Urinary bladder (tissue), 4 donors: Measurements from ENCODE around the gene KLF3. TPM values are rescaled to one million over a fixed set of nuclear protein-coding genes. Genes with fewer than 3 reads are reported as not detected.

Source experiments
- DNase-seq: peaks from one replicate; pipeline ENCODE4 v3.0.0-alpha.2; 2015; ENCODE audit errors: extremely low spot score
- H3K27ac ChIP-seq: one replicate; pipeline ENCODE4 v1.5.1; 2013; ENCODE audit warnings: low read depth, mild to moderate bottlenecking, moderate library complexity
- H3K36me3 ChIP-seq: one replicate; pipeline ENCODE4 v1.6.1; 2013; ENCODE audit warnings: mild to moderate bottlenecking, moderate library complexity; ENCODE audit not compliant: insufficient read depth
- H3K4me1 ChIP-seq: one replicate; pipeline ENCODE4 v1.6.1; 2013; ENCODE audit warnings: mild to moderate bottlenecking, moderate library complexity; ENCODE audit not compliant: insufficient read depth
- H3K4me3 ChIP-seq: one replicate; pipeline ENCODE4 v1.5.1; 2013; ENCODE audit warnings: low read depth, low read length
- WGBS: extraction: QIAGEN DNeasy Blood & Tissue Kit; methylation state at CpG from one replicate; pipeline ENCODE4 v1.1.7; 2013; 5-methylcytosine and 5-hydroxymethylcytosine counted together
- polyA plus RNA-seq: library from polyadenylated mRNA; stranded (reverse); fragments of 200-250 nt; gene quantifications from one replicate; pipeline ENCODE4 v1.2.3, GENCODE V29; 2013
- total RNA-seq: library from RNA; depleted of rRNA; stranded (reverse); fragments of >200 nt; gene quantifications from one replicate; pipeline ENCODE4 v1.2.3, GENCODE V29; 2014
- donor health status: healthy with polysubstance abuse.
- donor health status: healthy.

The KLF3 gene
- total and polyA plus RNA-seq, 2 donors, result 25.7 to 65.0 TPM

DNA sequence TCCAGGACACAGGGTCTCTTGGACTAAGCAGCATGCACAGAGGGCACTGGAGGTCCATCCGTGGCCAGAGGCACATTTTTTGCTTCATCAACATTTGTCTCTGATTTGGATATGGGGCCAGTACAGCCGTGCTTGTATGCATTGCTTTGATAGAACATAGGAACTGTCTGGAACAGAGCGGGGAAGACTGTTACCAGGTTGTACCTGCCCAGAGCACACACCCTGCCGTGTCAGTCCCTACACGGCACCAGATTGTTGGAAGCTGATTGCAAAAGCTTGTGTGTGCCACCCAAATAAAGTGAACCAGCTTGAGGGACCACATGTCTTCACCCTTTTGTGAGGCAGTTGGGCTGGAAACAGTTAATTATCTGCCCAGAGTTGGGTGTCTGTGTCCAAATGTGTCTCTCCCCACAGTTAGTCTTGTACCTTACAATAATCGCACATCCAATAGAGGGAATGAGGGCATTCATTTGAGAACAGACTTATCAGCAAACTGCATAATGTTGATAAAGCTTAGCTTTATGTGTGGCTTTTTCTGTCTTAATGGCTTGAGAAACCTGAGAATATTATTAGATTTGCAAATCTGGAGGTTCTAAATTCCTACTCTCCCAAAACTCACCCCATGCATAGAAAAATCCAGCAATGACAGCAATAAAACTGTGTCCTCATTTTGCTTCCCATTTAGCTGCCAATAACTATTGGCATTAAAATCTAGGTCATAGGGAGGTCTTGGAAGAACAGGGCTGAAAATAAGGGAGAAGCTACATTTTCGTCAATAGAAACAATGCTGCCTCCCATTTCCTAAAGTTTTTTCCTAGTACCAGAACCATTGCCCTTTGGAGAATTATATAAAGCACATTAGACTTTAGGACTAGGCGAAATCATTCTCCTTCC lies 21.2 kb downstream of the KLF3 start:
- H3K36me3 ChIP-seq, result peaks cover 3% of the 10 kb centered on the region
- WGBS, result 54% methylated on average over 8 of the region's 8 CpGs
- H3K27ac ChIP-seq, result no peak overlapping the region
- H3K4me1 ChIP-seq, result peaks cover 2% of the 10 kb centered on the region
- no peak overlapping the region for H3K4me3 ChIP-seq
- DNase-seq, result no peak

DNA sequence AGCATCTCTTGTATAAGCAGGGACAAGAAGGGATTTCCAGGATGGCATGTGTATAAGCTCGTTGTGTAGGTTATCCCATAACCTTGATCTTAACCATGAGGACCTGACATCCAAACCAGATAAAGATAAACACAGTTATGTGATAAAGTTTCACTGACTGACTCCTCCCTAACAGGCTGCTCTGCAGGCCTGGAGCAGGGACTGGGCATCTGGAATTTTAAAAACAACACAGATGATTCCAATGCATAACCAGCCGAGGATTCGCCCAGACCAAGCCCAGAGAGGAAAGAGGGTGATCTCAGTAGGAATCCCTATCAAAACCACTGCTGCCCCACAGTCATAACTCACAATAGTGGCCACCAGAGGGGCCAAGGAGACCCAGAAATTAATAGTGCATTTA lies 22.7 kb downstream of the KLF3 start:
- H3K4me3 ChIP-seq, result no peak overlapping the region
- peaks cover 5% of the 10 kb centered on the region for H3K36me3 ChIP-seq
- 35% methylated on average over 3 of the region's 3 CpGs for WGBS
- H3K27ac ChIP-seq, result no peak overlapping the region
- DNase-seq, result no peak
- peaks cover 2% of the 10 kb centered on the region for H3K4me1 ChIP-seq

GRCh38 chr4:38687571-38688011 lies 23.6 kb downstream of the KLF3 start:
- 65% methylated on average over 4 of the region's 4 CpGs for WGBS
- H3K4me1 ChIP-seq, result peaks cover 2% of the 10 kb centered on the region
- H3K36me3 ChIP-seq, result peaks cover 5% of the 10 kb centered on the region
- DNase-seq, result no peak
- no peak overlapping the region for H3K4me3 ChIP-seq
- no peak overlapping the region for H3K27ac ChIP-seq

GRCh38 chr4:38688676-38689355 lies 24.8 kb downstream of the KLF3 start:
- Histone ChIP-seq H3K4me3 (no peak overlapping the region), H3K36me3 (peaks cover 5% of the 10 kb centered on the region), H3K4me1 (peaks cover 2% of the 10 kb centered on the region), H3K27ac (no peak overlapping the region)
- WGBS, result 96% methylated on average over 26 of the region's 26 CpGs
- DNase-seq, result no peak

DNA sequence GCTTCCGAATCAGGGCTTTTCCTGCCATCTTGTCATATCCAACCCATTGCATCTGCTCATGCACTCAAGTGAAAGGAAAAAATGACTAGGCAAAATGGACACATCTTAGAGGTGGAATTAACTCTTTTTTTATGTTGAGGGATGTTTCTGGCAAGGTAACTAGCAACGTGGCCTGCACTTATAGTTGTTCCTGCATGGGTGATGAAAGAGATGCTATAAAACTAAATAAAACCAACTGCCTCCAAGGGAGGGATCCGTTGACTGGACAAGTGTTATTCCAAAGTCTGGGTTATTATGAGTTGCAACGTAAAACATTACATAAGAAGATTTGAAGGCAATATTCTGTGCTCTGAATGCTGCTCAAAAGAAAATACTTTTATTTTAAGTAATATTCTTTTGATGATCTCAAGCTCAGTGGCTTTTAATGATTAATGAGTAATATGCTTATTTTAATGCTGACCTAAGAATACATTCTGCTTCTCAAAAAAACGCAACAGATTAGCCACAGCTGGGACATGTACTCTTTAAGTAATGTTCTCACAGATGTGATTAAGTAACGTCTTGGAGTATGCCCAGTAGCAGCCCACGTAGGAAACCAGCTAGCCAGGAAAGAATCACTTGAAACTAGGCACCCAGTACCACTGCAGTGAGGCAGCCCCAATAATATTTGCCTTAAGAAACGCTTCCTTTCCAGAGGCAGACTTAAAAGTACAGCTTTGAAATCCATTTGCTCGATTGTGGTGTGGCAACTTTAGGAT lies 27.4 kb downstream of the KLF3 start:
- H3K4me3 ChIP-seq, result no peak overlapping the region
- DNase-seq, result no peak
- WGBS, result 34% methylated on average over 9 of the region's 9 CpGs
- peaks cover 2% of the 10 kb centered on the region for H3K4me1 ChIP-seq
- peaks cover 7% of the 10 kb centered on the region for H3K36me3 ChIP-seq
- no peak overlapping the region for H3K27ac ChIP-seq

DNA sequence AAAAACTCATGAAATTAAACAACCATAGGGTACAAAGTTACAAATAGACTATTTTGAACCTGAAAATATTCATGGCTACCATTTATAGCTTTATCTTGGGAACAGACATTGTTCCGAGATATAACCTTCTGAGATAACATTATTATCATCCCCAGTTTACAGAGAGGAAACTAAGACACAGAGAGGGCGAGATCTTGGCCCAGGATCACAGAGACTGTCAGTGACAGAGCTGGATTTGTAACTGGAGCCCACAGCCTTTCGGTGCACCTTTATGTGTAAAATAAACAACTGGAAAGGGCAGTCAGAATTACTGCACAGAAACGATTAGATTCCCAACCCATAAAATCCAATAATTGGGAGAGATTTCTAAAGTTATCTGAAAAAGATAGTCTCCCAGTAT lies 28.4 kb downstream of the KLF3 start:
- WGBS, result 43% methylated on average over 4 of the region's 4 CpGs
- H3K4me3 ChIP-seq, result no peak overlapping the region
- no peak overlapping the region for H3K27ac ChIP-seq
- peaks cover 7% of the 10 kb centered on the region for H3K36me3 ChIP-seq
- H3K4me1 ChIP-seq, result no peaks in the 10 kb centered on the region
- no peak for DNase-seq

DNA sequence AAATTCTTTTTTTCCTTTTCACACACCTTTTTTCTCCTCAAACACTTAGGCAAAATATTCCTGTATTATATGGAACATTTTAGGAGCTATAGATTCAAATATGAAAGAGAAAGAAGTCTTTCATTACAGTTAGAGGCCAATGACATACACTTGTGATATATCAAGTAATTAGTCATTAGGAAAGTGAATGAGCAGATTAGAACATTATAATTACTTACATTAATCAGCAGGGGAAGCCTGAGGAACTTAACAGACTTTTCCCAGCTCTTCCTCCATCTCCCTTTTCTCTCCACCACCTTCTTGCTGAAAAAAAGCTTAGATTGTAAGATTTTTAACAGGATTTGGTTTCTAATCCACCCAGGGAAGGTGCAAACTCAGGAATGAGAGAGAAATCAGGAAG lies 29.6 kb downstream of the KLF3 start:
- no peak for DNase-seq
- Histone ChIP-seq H3K36me3 (peaks cover 7% of the 10 kb centered on the region), H3K27ac (no peak overlapping the region), H3K4me3 (no peak overlapping the region), H3K4me1 (no peaks in the 10 kb centered on the region)

- no peak overlapping the region for H3K4me3 ChIP-seq
- peaks cover 7% of the 10 kb centered on the region for H3K36me3 ChIP-seq
- 94% methylated on average over 3 of the region's 3 CpGs for WGBS
- no peak overlapping the region for H3K27ac ChIP-seq
- DNase-seq, result no peak
- H3K4me1 ChIP-seq, result no peaks in the 10 kb centered on the region
Measured at GRCh38 chr4:38694330-38694729, 30.3 kb downstream of the KLF3 start.

DNA sequence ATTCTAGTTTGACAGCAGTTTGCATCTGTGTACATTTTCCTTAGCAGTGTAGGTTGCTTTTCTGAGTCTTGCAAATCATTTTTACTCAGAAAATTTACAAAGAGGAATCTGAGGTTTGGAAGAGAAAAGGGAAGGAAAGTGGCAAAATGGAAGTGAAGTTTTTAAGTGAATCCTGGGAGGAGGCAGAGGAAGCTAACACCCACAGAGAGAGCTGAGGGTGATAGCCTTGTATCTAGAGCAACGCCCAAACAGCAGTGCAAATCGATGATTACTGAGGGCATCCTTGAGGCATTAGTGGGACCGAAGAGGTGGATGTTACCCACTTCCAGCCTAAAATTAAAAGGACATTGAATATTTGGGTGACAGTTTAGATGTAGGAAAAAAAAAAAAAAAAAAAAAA lies 31.8 kb downstream of the KLF3 start:
- H3K27ac ChIP-seq, result no peak overlapping the region
- no peak for DNase-seq
- 89% methylated on average over 3 of the region's 3 CpGs for WGBS
- H3K4me1 ChIP-seq, result no peaks in the 10 kb centered on the region
- H3K36me3 ChIP-seq, result peaks cover 2% of the 10 kb centered on the region
- H3K4me3 ChIP-seq, result no peak overlapping the region

DNA sequence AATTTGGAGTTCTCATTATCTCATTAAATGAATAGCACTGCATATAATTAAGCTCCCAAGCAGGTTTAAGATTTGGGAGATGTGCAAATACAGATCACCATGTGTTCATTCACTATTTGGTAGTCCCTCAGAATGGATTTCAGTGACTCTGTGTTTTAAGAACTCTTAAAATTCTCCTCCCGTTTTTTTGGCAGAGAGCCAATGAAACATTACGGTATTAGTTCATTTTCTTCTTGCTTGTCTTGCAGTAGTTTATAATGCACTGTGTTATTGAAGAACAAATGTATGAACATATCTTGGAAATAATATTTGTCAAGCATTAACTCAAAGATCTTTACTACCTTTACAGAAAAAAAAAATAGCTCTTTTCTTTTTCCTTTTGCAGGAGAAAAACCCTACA lies 32.7 kb downstream of the KLF3 start:
- Histone ChIP-seq H3K4me3 (no peak overlapping the region), H3K4me1 (no peaks in the 10 kb centered on the region), H3K36me3 (peaks cover 2% of the 10 kb centered on the region), H3K27ac (no peak overlapping the region)
- DNase-seq, result no peak
- WGBS, result 8% methylated on average over 2 of the region's 2 CpGs

- no peak for DNase-seq
- Histone ChIP-seq H3K36me3 (peaks cover 2% of the 10 kb centered on the region), H3K4me3 (no peak overlapping the region), H3K4me1 (no peaks in the 10 kb centered on the region), H3K27ac (no peak overlapping the region)
- 96% methylated on average over 1 of the region's 1 CpG for WGBS
Measured at GRCh38 chr4:38698176-38698575, 34.2 kb downstream of the KLF3 start.

DNA sequence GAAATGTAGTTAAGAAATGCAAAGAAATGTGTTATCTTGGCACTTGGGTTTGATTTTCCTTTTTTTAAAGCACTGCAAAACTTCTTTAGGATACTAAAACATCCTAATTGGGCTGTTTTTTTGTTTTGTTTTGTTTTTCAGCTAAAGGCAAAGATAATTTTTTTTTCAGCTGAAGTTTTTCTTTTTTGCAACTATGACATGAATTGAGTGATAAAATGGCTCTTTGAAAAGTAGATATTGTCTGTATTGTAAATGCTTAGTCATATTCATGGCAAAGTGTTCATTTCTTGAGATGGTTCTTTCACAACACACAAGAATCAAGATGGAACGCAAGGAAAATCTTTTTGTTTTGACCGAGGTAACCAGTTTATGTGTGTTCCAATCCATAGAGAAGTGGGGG lies 35.1 kb downstream of the KLF3 start:
- no peak for DNase-seq
- no peak overlapping the region for H3K4me3 ChIP-seq
- H3K36me3 ChIP-seq, result peaks cover 2% of the 10 kb centered on the region
- WGBS, result 87% methylated on average over 2 of the region's 2 CpGs
- H3K4me1 ChIP-seq, result no peaks in the 10 kb centered on the region
- H3K27ac ChIP-seq, result no peak overlapping the region

DNA sequence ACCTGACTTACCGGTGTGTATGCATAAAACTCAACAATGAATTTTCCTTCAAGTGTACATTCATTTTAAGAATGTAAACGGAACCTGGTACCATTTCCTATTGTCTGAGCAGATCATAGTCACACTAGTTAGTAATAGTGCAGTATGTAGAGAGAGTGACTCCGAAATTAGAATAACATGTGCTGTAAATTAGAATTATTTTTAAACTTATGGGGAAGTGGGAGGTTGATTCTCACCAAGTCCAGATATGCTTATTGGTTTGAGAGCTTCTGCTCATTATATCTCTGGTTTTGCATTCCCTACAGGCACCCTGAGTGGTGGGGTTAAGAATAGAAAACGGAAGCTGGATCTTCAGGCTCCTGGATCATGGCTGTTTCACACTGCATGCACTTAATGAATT lies 39.6 kb downstream of the KLF3 start:
- Histone ChIP-seq H3K27ac (no peak overlapping the region), H3K36me3 (no peaks in the 10 kb centered on the region), H3K4me3 (no peak overlapping the region), H3K4me1 (no peaks in the 10 kb centered on the region)
- whole genome bisulfite sequencing, result 67% methylated on average over 4 of the region's 4 CpGs
- no peak for DNase-seq
